Measurements from ENCODE around the gene NADSYN1.

- TF ChIP-seq, protein P1, sequence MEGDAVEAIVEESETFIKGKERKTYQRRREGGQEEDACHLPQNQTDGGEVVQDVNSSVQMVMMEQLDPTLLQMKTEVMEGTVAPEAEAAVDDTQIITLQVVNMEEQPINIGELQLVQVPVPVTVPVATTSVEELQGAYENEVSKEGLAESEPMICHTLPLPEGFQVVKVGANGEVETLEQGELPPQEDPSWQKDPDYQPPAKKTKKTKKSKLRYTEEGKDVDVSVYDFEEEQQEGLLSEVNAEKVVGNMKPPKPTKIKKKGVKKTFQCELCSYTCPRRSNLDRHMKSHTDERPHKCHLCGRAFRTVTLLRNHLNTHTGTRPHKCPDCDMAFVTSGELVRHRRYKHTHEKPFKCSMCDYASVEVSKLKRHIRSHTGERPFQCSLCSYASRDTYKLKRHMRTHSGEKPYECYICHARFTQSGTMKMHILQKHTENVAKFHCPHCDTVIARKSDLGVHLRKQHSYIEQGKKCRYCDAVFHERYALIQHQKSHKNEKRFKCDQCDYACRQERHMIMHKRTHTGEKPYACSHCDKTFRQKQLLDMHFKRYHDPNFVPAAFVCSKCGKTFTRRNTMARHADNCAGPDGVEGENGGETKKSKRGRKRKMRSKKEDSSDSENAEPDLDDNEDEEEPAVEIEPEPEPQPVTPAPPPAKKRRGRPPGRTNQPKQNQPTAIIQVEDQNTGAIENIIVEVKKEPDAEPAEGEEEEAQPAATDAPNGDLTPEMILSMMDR (IDR thresholded peaks at IDR 0.05 in 8 of 11, conservative IDR thresholded peaks at IDR 0.05 in 3 of 11): no peak
- no peak for TF ChIP-seq POLR2AphosphoS5 (IDR thresholded peaks at IDR 0.05)
Measured at GRCh38 chr11:71499125-71499524, 46.1 kb downstream of the NADSYN1 start.

All from spleen (tissue), 7 donors.